Breast epithelium (tissue), 3 donors: ENCODE data around the gene GPT2.

ENCODE experiments used
- CTCF ChIP-seq, 3 donors: fragments of 450-650 bp; IDR thresholded peaks; one replicate each; pipeline ENCODE4 v1.5.1; 2016 to 2017; ENCODE audit warnings: antibody characterized with exemption in 3 of 3, mild to moderate bottlenecking in 3 of 3, moderate library complexity in 3 of 3
- POLR2A ChIP-seq: fragments of 450-650 bp; IDR thresholded peaks from one replicate; pipeline ENCODE4 v1.6.1; 2016; ENCODE audit warnings: antibody characterized with exemption, mild to moderate bottlenecking, moderate library complexity

- TF ChIP-seq CTCF (IDR thresholded peaks at IDR 0.05) (no peak), POLR2A (no peak)
Observed at GRCh38 chr16:46918905-46919792, 35.0 kb downstream of the GPT2 start.
